OCI-M2 (cell line): Measurements from ENCODE around the gene STK17B.

Source experiments
- DNase-seq: peaks from one replicate; lab custom pipeline; 2025; ENCODE audit not compliant: unreplicated experiment; lab: John Stamatoyannopoulos, UW

STK17B gene

DNA sequence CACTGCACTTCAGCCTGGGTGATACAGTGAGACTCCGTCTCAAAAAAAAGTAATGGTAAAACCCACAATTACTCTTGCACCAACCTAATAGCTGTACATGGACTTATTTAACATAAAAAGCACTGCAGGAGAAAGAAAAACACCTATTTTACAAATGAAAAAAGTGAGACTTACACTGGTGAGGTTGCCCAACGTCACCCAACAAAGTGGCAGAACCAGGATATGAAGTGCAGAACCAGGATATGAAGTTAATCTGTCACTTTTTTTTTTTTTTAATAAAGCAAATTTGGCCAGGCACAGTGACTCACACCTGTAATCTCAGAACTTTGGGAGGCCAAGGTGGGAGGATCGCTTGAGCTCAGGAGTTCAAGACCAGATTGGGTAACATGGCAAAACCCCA lies 13.5 kb upstream of the STK17B start:
- DNase-seq: no peak

DNA sequence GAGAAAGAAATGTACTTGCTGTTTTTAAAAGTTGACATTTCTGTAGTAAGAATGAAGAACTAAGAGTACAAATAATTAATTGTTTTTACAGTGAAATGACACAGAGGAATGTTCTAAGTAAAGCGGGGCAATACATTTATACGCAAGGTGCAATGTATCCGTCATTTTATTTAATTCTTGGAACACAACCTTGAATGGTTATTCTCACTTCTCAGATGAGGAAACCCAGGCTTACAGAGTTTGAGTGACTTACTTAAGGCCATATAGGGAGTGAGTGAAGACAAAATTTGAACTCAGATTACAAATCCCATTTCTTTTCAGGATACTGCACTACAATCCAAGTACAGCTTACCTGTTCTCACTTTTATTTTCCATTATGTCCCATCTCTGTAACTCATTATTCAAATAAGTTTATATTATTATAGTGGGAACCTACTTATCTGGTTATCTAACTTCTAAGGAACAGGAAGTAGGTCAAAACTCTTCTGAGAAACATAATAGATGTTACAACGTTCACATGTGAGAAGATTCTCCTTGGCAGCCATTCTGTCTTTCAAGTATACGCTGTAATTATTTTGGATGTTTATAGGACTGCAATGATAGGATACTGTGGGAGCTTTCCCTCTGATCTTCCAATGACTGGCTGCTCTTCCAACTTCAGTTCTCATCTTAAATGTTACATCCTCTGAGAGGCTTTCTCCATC lies 12.3 kb upstream of the STK17B start:
- DNase-seq: no peak

DNA sequence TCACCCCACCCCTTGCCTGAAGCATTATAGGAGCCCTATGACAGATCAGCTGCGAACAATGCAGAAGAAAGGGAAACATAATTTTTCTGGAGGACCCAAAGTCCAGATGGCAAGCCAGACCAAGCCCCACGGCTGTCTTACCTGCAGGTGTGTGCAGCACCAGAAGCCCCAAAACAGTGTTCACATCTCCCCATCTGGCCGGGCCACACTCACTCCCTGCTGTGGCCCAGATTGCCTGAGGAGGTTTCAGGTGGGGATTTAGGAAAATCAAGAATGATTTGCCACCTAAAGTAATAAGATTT lies 11.7 kb upstream of the STK17B start:
- DNase-seq: no peak

DNA sequence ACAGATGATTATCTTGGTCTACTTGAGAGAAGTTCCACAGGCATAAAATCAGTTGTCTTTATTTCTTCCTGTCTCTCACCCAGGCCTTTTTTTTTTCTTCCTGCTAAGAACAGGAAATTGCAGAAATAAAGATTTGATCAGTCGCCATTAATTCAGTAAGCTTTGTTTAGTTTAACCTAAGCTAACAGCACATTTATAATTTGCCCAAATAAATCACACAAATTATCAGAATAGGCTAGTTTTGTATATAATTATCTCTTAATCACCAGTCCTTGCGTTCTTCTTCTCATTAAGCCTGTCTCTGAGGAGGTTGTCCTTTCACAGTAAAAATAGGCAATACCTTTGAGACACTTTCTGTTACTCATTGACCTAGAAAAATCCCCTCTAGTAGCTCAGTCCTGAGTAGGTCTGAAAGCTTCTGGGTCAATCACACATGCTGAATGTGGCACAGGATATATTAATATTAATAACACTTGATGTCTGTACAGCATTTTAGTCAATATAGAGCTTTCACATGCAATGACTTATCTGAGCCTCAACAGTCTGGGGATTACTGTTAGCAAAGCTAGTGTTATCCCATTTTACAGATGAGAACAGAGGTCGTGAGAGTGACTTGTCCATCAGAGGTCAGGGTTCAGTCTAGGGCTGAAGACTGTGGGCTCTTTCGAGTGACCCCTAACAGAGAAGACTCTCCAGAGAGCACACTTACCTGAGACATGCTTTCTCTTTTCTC lies 11.2 kb upstream of the STK17B start:
- DNase-seq: no peak

DNA sequence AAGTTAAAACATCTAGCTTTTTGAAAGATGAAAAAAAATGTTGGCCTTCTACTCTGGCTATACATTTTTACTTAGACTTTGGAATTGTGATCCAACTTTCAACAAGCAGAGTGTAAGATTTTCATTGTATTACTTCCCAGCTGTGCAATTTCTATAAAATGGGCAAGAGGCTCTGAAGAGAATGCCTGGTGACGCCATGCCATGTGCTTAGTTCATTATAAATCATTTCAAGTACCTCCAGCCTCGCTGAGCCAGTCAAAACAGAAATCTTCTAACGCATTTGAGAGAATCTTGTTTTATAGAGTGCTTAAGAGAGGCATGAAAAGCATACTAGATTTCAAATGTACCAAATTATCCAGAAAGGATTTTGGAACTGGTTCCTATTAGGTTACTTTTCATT lies 10.1 kb upstream of the STK17B start:
- no peak for DNase-seq

DNA sequence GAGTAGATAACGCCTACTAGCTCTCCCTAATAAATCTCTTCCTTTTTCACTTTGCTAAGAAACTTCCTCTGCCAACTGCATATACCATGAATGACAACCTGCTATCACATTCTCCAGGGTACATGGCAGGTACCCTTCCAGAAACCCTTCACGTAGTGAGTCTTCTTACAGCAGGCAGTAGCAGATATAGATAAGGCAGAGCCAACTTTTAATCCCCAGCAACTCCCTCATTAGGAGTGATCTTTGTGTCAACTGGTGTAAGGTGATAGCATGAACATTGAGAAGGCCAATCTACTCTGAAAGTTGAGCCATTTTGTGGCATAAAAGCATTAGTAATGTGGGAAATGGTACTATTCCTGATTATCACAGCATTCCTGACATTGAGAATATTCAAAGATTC lies 5.7 kb upstream of the STK17B start:
- DNase-seq: no peak

DNA sequence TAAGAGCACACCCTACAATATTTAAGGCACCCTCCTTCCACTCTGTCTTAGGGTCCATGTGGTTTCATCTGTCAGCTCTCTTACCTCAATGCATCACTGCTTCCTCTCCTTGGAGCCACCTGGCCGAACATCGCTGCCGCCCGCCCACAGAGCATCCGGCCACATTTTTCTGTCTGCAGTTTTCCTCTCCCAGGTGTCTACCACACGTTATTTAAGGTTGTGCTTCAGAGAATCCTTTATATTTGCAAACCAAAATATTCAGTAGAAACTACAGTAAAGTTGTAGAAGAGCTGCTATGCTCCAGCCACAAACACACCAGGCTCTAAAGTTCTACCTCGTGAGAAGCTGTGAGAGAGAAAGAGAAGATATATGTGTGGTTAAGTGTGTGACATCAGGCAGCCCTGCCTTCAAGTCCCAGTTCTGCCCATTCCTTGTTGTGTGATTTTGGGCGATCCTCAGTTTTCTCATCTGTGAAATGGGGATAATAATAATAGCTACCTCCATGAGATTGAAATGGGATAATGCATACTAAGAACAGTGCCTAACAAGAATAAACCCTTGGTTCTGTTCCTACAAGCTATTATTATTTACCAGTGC lies 4.9 kb upstream of the STK17B start:
- no peak for DNase-seq

DNA sequence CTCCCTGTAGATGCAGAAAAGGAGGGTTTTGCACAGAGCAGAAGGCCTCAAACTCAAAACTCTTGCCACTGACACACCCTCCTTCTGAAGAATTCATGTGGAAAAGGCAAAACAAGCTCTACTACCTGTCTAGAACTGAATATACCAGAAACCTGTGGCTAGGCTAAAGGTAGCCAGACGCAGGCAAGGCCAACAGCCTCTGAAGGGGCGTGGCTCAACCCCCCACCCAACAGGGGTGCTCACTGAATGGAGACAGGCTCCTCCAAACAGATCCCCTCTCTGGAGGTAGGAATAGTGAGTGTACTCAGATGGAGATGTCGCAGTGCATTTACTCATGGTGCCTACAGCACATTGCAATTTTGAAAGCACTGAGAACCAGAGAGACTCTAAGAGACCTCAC lies 3.0 kb upstream of the STK17B start:
- DNase-seq: no peak

DNA sequence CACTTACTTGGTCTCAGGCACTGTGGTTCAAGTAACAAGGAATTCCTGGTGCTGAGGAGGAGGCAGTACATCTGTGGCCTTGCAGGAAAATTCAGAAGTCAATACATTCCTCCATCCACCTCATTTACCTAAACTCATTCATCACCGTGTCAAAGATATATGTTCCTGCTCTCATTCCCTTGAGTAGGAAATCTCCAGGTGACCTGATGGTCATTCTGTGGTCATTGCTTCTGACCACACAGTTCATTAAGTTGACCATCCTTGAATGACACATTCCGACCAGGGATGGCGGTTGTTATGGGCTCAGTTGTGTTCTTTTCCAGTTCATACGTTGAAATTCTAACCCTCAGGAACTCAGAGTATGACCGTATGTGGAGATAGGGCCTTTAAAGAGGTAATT lies 2.1 kb upstream of the STK17B start:
- no peak for DNase-seq

DNA sequence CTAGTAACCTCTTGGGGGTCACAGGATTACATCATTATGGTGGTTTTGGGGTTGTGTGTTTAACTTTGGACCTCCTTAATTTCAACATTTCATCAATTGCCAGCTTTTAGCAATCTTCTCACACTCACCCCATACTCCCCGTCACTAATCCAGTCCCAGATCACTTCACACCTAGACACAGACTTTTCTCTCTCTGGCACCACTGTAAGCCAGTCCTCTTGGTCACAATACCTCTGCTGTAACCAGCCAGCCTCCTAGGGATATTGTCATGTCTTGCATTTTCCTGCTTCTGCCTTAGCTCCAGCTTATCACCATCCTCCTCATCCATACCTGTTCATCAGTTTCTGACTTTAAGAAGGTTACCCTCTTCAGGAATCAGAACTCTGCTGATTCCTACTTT lies 1.6 kb upstream of the STK17B start:
- DNase-seq: no peak

DNA sequence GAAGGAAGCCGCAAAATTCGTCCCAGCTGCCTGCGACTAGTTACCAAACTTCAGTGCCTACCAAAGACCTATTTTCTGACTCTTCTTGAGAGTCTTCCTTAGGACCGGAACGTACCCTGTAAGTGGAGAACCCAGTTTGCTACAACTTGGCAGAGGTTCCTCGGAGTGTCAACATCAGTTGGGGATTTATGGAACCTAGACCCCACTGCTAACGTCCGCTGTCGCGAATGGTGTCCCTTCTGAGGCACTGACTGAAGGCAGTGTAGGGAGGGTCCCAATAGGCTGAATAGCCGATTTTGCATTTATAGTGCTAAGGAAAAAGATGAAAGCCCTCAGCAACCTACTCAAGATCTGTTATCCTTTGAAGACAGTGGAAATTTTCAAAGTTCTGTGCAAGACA lies 568 bp upstream of the STK17B start:
- no peak for DNase-seq

DNA sequence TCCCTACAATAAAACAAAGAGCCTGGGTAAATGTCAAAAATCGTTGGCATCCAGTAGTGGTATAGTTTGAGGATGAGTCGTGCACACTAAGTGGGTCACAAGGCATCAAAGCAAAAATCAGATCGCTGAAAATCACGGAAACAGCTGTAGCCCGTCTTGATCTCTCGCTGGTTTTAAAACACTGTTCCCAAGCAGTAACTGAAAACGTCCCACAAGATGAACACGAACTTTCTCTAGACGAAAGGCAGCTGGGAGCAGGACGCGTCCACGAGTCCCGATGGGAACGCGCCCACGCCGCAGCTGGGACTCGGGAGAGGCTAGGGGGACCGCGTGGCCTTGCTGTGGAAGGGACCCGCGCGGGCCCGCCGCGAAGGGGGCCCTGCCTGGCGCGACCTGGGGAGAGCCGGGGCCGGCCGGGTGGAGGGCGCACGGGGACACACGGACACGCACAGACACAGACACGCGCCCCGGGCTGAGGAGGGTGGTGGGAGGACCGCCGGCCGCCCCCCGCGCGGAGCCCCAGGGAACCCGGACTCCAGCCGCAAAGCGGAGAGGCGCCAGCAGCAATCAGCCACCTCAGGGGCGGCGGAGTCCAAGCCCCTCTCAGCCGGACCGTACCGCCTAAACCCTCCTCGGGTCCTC lies 651 bp downstream of the STK17B start:
- no peak for DNase-seq

DNA sequence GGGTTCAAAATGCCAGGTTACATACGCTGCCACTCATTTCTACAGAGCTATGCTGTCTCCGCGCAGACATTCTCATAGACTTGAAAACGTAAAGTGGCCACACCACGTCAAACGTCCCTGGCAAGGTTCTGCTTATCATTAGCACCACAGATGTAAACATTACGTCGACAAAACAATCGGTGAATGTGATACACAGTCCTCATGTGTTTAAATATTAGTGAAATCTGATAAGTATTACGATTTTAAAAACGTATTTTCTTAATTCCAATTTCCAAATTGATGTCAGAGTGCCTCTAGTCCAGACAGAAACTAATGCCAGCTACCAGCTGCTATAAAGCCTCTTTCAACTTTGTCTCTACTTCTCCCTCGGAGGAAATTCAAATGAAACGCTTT lies 1.2 kb downstream of the STK17B start:
- DNase-seq: no peak

DNA sequence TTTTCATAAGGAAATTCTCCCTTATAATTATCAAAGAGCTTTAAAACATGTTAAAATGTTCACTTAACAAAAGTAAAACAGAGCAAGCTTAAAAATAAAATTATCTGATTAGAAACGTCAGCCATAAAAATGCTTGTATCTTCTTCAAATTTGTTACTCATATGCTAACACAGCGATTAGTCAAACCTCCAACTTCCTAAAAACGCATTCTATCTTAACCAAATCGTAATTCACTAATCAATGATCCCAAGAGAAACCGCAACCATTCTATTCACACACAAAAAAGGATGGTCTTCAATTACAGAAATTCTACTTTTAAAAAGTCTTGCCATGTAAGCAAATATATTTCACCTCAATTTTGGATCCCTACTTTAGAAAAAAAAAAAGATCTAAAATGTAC lies 1.9 kb downstream of the STK17B start:
- no peak for DNase-seq

DNA sequence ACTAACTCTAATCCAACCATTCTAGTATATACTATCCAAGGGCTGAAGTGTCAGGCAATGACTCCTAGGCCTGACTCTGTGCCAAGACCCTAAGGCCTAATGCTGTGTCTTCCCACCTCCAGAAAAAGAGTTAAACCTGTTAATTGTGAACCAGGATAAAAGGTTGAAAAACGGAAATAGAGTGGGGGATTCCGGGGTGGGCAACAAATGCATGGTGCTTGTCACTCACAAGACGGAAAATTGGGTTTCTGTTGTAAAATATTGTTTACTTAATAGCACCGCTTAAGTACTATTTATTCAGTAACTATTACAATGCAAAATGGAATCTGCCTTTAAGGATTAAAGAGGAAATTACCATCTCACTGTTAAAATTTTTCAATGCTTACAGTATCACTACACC lies 3.2 kb downstream of the STK17B start:
- DNase-seq: no peak

DNA sequence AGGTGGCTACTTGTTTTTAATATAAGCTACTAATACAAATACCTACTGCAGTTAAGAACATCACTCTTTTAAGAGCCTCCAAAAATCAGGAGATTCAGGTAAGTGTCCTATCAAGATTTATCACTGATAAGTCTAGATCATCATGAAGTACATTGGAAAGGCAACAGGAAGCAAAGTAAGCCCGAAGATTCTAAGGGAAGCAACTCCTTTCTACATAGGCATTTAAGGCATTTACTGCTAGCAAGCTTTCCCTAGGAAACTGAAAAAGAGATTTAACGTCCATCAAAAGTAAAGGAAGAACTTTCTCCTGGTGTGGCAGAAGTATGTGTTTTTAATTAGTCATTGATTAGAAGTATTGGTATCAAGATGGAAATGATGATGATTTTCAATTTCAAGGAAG lies 3.7 kb downstream of the STK17B start:
- no peak for DNase-seq

DNA sequence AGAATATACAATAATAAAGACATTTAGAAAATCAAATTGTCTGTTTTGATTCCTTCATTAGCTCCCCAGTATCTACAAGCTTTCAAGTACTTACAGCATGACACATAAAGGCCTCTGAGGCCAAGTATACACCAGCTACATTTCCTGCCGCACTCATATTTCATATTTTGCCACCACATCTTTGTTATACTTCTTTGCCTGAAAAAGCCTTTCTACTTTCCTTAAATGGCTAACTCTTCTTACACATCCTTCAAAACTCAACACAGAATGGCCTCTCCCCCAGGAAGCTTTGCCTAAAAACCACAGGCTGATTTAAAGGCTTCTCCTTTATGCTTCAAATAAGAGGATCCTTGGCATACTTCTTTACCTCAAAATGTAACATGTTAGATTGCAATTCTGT lies 4.5 kb downstream of the STK17B start:
- no peak for DNase-seq

DNA sequence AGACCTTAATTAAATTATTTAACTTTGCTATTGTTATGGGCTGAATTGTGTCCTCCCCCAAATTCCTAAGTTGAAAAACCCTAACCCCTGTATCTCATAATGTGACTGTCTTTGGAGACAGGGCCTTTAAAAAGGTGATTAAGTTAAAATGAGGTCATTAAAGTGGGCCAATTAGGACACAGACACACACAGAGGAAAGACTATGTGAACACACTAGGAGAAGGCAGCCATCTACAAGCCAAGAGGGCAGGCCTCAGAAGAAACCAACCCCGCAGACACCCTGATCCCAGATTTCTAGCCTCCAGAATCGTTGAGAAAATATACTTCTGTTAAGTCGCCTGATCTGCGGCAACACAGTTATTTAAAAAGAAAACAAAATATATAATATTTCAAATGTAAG lies 6.4 kb downstream of the STK17B start:
- DNase-seq: no peak

DNA sequence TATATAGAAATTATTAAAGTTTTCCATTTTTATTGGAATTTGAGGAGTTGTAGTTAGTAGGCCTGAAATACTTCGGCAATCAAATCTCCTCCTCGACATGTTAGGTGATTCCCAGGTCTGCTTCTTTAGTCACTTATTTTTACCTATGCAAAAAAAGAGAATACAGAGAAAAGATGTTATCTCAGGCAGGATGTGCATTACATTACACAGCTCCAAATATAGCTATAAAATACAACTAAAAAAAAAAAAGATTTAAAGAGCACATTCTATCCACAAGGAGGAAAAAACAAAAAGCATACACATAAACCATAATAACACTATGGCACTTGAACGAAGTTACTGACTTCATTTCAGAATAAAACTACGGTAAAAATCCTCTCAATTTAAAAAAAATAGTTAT lies 8.1 kb downstream of the STK17B start:
- DNase-seq: no peak

DNA sequence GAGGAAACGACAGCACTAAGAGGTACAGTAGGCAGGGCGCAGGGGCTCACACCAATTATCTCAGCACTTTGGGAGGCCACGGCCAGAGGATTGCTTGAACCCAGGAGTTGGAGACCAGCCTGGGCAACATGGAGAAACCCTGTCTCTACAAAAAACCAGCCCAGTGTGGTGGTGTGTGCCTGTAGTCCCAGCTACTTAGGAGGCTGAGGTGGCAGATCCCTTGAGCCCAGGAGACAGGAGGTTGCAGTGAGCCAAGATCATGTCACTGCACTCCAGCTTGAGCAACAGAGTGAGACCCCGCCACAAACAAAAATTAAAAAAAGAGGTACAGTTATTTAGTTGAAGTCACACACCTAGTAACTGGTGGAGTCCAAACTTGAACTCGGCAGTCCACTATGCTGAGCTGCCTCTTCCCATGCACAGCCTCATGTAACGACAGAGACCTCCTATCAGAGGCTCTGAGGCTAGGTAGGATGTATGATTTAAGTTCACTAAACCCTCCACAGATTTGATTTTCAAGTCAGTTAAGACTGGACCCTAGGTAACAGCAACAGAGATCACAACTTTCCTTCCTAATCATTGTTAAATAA lies 8.7 kb downstream of the STK17B start:
- DNase-seq: no peak

DNA sequence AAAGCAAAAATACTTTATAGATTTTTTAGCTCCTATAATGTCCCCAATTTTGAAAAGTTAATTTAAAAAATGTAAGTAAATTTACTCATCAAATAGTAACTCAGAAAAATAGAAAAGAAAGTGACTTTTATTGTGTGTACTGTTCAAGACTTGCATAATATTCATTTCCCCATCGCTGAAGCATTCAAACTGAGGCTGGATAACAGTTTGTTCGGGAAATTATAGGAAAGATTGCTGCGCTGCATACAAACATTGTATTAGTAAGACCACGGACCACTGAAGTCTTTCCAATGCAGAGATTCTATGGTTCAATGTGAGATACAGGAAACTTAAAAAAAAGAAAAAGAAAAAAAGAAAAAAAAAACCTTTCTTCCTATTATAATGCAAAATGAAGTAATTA lies 10.4 kb downstream of the STK17B start:
- no peak for DNase-seq

DNA sequence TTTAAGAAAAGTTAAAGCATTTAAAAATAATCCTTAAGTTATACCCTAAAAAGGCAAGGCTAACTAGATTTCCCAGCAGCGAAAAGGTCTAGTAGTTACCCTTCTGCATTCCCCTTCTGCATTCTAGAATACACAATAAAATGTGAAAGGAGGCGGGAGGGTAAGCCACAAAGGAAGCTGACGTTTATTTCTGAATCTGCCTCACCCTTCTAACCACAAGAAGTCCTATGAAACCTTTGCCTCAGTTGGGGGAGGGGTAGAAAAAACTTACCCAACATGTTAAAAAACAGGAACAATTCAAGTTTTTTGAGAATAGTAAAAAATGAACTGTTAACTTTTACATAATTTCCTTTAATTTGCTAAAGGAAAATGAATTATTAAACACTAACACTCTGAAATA lies 11.3 kb downstream of the STK17B start:
- no peak for DNase-seq
